Smooth muscle cell (in vitro differentiated cells): ENCODE data around the gene SPDEF. TPM values are rescaled to one million over a fixed set of nuclear protein-coding genes. Genes with fewer than 3 reads are reported as not detected.

ENCODE experiments used
- DNase-seq: peaks from one replicate; lab custom pipeline; 2025; ENCODE audit not compliant: unreplicated experiment; lab: John Stamatoyannopoulos, UW
- H2AFZ ChIP-seq: fragments of 200-600 bp; sonication (generic); 2 replicates; pipeline ENCODE4 v1.6.0; 2016; ENCODE audit warnings: antibody characterized with exemption, low read depth, mild to moderate bottlenecking
- H3F3A ChIP-seq: fragments of 200-600 bp; sonication (generic); 2 replicates; pipeline ENCODE4 v1.6.0; 2017; ENCODE audit warnings: antibody characterized with exemption, low read depth
- H3K27ac ChIP-seq: fragments of 200-600 bp; sonication (generic); 2 replicates; pipeline ENCODE4 v1.5.1; 2016; ENCODE audit warnings: low read depth, mild to moderate bottlenecking
- H3K27me3 ChIP-seq: fragments of 200-600 bp; sonication (generic); 2 replicates; pipeline ENCODE4 v1.6.1; 2016; ENCODE audit warnings: low read depth, mild to moderate bottlenecking
- H3K36me3 ChIP-seq: fragments of 200-600 bp; sonication (generic); 2 replicates; pipeline ENCODE4 v1.5.1; 2016; ENCODE audit warnings: low read depth
- H3K4me1 ChIP-seq: fragments of 200-600 bp; sonication (generic); 2 replicates; pipeline ENCODE4 v1.5.1; 2016; ENCODE audit warnings: low read depth
- H3K4me2 ChIP-seq: fragments of 200-600 bp; sonication (generic); 2 replicates; pipeline ENCODE4 v1.6.0; 2016; ENCODE audit warnings: mild to moderate bottlenecking
- H3K4me3 ChIP-seq: fragments of 200-600 bp; sonication (generic); 2 replicates; pipeline ENCODE4 v1.5.1; 2016; ENCODE audit warnings: mild to moderate bottlenecking
- H3K79me2 ChIP-seq: fragments of 200-600 bp; sonication (generic); 2 replicates; pipeline ENCODE4 v1.6.0; 2016; ENCODE audit warnings: low read depth, mild to moderate bottlenecking
- H3K9ac ChIP-seq: fragments of 200-600 bp; sonication (generic); 2 replicates; pipeline ENCODE4 v1.6.0; 2016; ENCODE audit warnings: low read depth
- H3K9me3 ChIP-seq: fragments of 200-600 bp; sonication (generic); replicated peaks from 2 replicates; pipeline ENCODE4 v1.5.1; 2016; ENCODE audit warnings: low read depth
- H4K20me1 ChIP-seq: fragments of 200-600 bp; sonication (generic); 2 replicates; pipeline ENCODE4 v1.6.0; 2016; ENCODE audit warnings: low read depth
- WGBS: methylation state at CpG from one replicate; pipeline ENCODE4 v1.1.7; 2016; ENCODE audit warnings: low lambda C conversion rate; 5-methylcytosine and 5-hydroxymethylcytosine counted together
- polyA plus RNA-seq: library from polyadenylated mRNA; unstranded; fragments of >200 nt; fragmentation: Nextera tagmentation; extraction: Ambion mirVana; gene quantifications from 2 replicates; pipeline ENCODE4 v1.2.1, GENCODE V29; 2016
- total RNA-seq: library from RNA; depleted of rRNA; stranded (reverse); fragments of >200 nt; gene quantifications from 2 replicates; pipeline ENCODE4 v1.2.3, GENCODE V29; 2014
- TF ChIP-seq, protein P1 (sequence below): fragments of 200-600 bp; sonication (generic); IDR thresholded peaks from 2 replicates; pipeline ENCODE4 v1.5.1; 2017; ENCODE audit warnings: borderline replicate concordance, mild to moderate bottlenecking, antibody characterized with exemption; ENCODE audit not compliant: insufficient read depth, poor library complexity, severe bottlenecking

The SPDEF gene
- total and polyA plus RNA-seq, 2 experiments from 2014 or later: 0.16 TPM; not detected in 1

DNA sequence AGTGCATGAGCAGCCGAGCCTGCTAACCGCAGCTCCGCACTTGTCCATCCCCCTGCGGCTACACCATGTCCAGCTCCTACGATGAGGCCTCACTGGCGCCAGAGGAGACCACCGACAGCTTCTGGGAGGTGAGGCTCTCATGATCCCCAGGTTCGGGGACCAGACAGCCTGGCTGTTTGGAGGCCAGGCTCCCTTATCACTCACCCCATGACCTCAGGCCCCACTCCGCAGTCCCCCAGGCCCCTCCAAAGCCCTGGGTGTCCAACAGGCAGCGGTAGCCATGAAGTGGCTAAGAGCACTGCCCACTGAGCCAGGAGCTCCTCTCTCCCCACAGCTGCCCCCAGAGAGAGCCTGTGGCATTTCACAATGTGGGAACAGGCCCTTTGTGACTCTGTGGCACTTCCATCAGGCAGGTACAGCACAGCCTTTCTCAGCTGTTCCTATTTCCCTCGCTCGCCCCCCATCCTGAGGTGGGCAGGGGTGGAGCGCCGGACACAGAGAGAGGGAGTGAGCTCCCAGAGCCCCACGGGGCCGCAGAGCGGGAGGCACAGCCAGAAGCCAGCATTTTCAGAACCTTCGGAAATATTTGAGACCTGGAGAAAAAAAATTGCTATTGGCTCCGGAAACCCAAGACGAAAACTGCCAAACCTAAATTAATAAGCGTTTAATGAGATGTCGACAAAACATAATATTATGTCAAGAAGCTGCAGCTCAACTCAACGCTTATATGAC is 29.7 kb downstream of the SPDEF start:
- Histone ChIP-seq H3K27me3 (no peaks in the 10 kb centered on the region), H3K4me2 (peak overlapping the region; percentile 90), H3K27ac (no peak overlapping the region), H3K9me3 (no peaks in the 10 kb centered on the region), H3K4me3 (peak overlapping the region; percentile 56), H3K36me3 (no peaks in the 10 kb centered on the region), H3K4me1 (peaks cover 6% of the 10 kb centered on the region), H3K79me2 (no peaks in the 10 kb centered on the region), H2AFZ (peak overlapping the region; percentile 90), H3F3A (no peaks in the 10 kb centered on the region), H3K9ac (peak overlapping the region; percentile 43), H4K20me1 (no peaks in the 10 kb centered on the region)
- no peak for DNase-seq
- TF ChIP-seq, protein P1, sequence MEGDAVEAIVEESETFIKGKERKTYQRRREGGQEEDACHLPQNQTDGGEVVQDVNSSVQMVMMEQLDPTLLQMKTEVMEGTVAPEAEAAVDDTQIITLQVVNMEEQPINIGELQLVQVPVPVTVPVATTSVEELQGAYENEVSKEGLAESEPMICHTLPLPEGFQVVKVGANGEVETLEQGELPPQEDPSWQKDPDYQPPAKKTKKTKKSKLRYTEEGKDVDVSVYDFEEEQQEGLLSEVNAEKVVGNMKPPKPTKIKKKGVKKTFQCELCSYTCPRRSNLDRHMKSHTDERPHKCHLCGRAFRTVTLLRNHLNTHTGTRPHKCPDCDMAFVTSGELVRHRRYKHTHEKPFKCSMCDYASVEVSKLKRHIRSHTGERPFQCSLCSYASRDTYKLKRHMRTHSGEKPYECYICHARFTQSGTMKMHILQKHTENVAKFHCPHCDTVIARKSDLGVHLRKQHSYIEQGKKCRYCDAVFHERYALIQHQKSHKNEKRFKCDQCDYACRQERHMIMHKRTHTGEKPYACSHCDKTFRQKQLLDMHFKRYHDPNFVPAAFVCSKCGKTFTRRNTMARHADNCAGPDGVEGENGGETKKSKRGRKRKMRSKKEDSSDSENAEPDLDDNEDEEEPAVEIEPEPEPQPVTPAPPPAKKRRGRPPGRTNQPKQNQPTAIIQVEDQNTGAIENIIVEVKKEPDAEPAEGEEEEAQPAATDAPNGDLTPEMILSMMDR: no peak
- WGBS: 80% methylated on average over 23 of the region's 23 CpGs

DNA sequence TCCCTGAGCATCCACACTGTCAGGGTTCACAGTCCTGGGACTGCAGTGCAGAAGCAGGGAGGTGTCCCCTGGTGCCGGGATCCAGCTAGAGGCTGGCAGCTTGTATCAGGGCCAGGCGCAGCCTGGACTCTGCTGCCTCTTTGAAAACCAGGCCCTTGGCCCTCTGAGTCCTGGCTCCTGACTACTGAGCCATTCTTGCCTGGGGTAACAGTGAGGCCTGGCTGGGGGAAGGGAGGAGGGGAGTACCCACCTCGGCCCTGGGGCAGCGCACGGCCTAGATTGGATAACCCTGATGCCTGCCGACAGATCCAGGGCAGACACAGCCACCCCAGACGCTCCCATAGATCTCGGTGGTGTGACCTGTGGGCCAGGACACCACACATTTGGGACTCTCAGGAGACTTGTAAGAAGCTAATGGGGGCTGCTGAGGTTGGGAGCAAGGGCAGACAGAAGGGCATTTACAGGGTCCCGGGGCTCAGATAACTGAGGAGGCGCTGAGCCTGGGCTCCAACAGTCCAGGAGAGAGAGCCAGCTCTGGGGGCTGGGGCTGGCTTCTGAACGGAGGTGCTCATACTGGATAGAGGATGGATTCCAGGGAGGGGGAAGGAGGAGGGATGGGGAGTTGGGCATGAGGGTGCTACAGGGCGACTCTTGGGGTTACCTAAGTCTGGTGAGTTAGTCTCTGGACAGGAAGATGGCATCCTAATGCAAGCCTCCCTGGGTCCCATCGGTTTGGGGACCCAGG is 30.5 kb downstream of the SPDEF start:
- Histone ChIP-seq H3K9ac (no peak overlapping the region), H2AFZ (no peak overlapping the region)
- 88% methylated on average over 12 of the region's 13 CpGs for WGBS

DNA sequence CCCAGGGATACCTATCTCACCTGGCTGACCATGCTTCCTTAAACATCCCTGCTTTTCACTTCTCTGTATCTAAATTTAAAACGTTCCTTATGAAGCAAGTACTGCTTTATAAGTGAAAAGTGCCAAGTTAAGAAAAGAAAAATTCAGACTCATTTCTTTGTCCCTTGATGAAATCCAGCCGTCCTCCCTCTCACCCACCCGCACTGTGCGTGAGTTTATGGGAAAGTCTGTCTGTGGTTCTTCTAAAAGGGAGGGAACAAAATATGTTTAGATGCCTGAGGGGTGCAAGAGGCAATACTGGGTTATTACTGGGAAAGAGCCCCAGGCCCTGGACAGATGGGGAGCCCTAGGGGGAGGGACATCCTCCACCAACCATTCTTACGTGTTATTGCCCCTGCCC is 31.2 kb downstream of the SPDEF start:
- Histone ChIP-seq H3K9me3 (no peaks in the 10 kb centered on the region), H2AFZ (no peak overlapping the region), H3K36me3 (no peaks in the 10 kb centered on the region), H3K79me2 (no peaks in the 10 kb centered on the region), H3K4me2 (no peak overlapping the region), H3K9ac (no peak overlapping the region), H3K4me1 (peaks cover 6% of the 10 kb centered on the region), H3K27me3 (no peaks in the 10 kb centered on the region), H3K4me3 (no peak overlapping the region), H3F3A (no peaks in the 10 kb centered on the region), H3K27ac (no peak overlapping the region), H4K20me1 (no peaks in the 10 kb centered on the region)
- no peak for DNase-seq
- TF ChIP-seq, protein P1: no peak
- WGBS: 72% methylated on average over 5 of the region's 5 CpGs

More for the DNA sequence above, 30.5 kb downstream of the SPDEF start:
- Histone ChIP-seq H3K4me2 (no peak overlapping the region), H3K27ac (no peak overlapping the region), H3K36me3 (no peaks in the 10 kb centered on the region), H3K4me3 (no peak overlapping the region), H3K4me1 (peaks cover 6% of the 10 kb centered on the region), H3K79me2 (no peaks in the 10 kb centered on the region), H3K9me3 (no peaks in the 10 kb centered on the region), H3K27me3 (no peaks in the 10 kb centered on the region), H3F3A (no peaks in the 10 kb centered on the region), H4K20me1 (no peaks in the 10 kb centered on the region)
- TF ChIP-seq, protein P1: no peak
- no peak for DNase-seq
